ENCODE data around the gene TEDDM1. TPM values are rescaled to one million over a fixed set of nuclear protein-coding genes. Genes with fewer than 3 reads are reported as not detected.

TEDDM1 gene
- total RNA-seq, 1 donor from 2014 or later: not detected

DNA sequence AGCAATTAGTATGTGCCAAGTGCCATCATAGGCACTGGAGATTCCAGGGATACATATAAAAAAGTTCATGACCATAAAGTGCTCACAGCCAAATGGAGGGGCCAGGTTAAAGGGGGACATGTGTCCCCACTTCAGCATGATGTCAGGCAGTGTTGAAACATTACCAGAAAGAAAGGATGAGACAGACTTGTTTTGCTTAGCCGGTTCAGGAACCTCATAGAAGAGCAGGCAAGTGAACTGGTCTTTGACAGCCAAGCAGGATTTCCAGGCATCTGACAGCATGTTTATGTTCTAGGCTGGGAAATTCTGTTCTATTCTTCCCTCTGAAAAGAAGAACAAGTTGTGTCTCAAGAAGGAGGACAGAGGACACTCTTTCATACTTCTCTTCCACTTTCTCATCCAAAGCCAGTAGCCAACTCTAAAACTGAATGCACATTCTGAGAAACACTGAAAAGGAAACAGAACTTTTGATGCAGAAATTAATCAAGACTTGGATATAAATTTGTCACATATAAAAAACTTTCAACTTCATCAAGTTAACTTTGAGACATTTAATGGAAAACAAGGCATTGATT lies 48.6 kb downstream of the TEDDM1 start:
- intact Hi-C loops (cut with micrococcal nuclease): no loop called here
- ATAC-seq: no peak
- no peak for DNase-seq

DNA sequence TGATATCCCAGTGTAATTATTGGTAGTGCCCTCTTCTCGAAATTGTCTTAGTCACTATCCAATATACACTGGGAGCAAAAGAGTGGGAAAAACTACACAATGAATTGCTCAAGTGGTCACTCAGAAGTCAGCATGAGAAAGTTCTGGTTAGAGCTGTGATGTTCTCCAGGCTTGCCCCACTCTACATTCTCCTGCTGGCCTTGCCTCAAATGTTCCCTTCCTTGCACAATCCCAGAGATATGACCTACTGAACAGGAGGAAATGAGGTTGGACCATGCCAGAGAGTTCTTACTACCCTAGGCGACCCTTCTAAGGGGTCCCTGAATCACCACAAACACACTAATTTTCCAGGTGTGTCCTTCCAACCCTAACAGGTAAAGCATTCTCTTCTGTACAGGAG lies 49.6 kb downstream of the TEDDM1 start:
- ATAC-seq (peak; percentile 67), DNase-seq (no peak)
- intact Hi-C loops (cut with micrococcal nuclease): no loop called here

DNA sequence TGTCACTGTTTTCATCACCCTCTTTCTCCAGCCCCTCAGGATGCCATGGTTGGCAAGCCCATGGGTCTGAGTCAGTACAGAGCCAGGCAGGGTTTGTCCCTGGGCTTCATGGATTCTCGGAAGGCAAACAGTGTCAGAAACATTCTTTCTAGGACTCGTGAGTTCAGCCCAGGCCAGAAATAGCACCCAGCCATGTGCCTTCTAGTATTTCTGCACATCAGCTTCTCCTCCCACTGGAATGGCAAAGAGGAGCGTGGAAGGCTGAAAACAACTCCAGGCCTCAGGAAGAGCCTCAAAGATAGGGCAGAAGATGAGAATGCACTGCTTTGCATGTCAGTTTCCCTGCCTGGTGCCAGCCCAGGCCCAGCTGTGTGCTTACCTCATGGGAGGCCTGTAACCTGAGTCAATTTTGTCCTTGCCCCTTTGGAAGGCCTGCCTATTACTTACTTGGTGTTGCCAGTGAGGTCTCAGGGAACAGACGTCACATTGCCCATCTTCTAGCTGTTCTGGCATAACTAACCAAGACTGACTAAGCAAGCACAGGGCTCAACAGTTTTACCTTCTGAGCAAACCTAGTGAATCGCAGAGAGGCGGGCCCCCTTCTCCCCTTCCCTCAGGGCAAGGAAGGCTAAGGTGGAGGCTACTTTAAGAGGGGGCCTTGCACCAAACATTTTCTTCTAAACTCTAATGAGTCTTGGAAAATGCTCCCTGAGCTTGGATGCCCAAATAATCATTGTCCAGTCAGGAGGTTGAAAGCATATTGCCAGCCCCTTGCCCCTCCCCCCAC lies 51.3 kb downstream of the TEDDM1 start:
- DNase-seq: peak; percentile 49
- peak; percentile 95 for ATAC-seq
- intact Hi-C loops (cut with micrococcal nuclease): no loop called here

Other genes starting within 250 kb of the TEDDM1 start
- 377 TPM for gene GLUL, start 8.9 kb downstream of the TEDDM1 start, total RNA-seq
- gene RGSL1, start 49.5 kb upstream of the TEDDM1 start, total RNA-seq: not detected
- gene RNASEL, start 188.6 kb upstream of the TEDDM1 start, total RNA-seq: 2.7 TPM
- 1.1 TPM for gene RGS16, start 203.7 kb upstream of the TEDDM1 start, total RNA-seq

Data from left ventricle myocardium superior (tissue), 1 donor.